ENCODE measurements around the gene TRIM50.
"Not testable (repeated sequence)": the region's sequence is repeated elsewhere in the genome, so short reads cannot be mapped to it uniquely, and the experiment has no call there.

TRIM50 gene

GRCh38 chr7:73327922-73328321 is at the start of gene TRIM50, which contains the start of gene FKBP6:
TSS of gene TRIM50 (minus strand) at chr7:73328082. CDS start at chr7:73324787, 3,295 bp downstream.
TSS of gene FKBP6 (plus strand) at chr7:73328161. CDS start at chr7:73328429, 268 bp downstream.
- DNase-seq, result not testable (repeated sequence)

GRCh38 chr7:73376671-73377412 is 49.0 kb upstream of the TRIM50 start:
- DNase-seq, result no peak

GRCh38 chr7:73376262-73376661 is 48.4 kb upstream of the TRIM50 start:
- DNase-seq, result not testable (repeated sequence)

DNA sequence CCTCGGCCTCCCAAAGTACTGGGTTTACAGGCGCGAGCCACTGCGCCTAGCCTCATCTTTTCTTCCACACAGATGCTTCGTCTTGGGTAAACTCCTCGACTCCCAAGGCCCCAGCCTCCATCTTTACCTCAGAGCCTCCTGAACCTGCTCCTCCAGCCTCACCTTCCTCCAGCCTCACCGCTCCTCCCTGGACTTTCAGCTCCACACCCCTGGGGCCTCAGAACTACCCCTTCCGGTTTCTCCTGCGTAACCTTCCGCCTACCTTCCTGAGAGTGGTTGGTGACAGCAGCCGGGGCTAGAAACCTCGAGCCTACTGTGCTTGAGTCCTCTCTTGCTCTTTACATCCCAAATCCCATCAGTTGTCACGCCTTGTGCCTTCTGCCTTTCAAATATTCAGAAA is 45.9 kb upstream of the TRIM50 start:
- DNase-seq, result no peak

- no peak for DNase-seq
Measured at GRCh38 chr7:73369622-73370021, 41.7 kb upstream of the TRIM50 start.

- no peak for DNase-seq
Measured at GRCh38 chr7:73369009-73369408, 41.1 kb upstream of the TRIM50 start.

GRCh38 chr7:73366990-73367389 is 39.1 kb upstream of the TRIM50 start:
- DNase-seq, result no peak

DNA sequence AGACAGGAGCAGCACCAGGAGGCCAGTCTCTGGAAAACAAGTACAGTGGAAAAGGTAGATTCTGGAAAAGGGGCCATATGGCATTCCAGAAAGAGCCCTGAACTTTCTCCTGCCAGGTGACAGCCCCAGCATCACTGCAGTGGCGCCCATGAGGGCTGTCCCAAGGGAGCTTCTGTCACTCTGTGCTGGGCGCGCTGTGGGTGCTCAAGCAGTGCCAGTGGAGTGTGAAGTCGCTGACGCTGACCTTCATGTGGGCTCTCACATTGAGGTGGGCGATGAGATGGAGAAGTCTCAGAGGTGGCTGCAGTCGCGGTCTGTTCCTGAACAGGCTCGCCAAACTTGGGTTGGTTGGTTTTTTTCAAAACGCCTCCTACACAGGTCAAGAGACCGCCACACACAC is 38.2 kb upstream of the TRIM50 start:
- DNase-seq, result no peak

- DNase-seq, result no peak
Measured at GRCh38 chr7:73364006-73364728, 36.3 kb upstream of the TRIM50 start.

GRCh38 chr7:73363225-73364005 is 35.5 kb upstream of the TRIM50 start:
- DNase-seq, result no peak

- DNase-seq, result not testable (repeated sequence)
Measured at GRCh38 chr7:73360590-73360989, 32.7 kb upstream of the TRIM50 start.

DNA sequence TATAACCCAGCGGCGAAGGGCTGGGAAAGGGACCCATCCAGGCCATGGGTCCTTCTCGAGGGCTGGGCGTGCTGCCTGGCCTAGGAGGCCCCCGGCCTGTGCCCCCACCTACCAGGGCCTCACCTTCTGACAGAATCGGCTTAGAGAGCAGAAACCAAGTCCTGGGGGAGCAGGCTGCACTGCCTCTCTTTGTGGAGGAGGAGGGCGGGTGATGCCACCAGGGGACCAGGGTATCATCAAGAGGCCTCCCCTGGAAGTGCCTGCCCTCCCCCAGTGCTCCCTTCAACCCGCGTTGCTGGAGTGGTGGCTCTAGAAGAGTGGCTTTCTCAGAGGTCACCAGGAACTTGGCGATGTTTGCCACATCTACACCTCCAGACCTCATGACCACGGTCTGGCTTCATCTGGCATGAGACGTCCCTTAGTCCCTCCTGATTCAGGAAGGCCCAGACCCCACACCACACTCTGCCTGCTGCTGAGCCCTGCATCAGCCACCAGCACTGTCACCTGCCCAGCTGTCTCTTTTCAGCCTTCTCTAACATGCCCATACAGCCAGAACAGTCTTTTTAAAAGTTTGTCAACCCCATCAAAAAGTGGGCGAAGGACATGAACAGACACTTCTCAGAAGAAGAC is 32.0 kb upstream of the TRIM50 start:
- DNase-seq, result no peak

GRCh38 chr7:73359306-73359705 is 31.4 kb upstream of the TRIM50 start:
- no peak for DNase-seq

DNA sequence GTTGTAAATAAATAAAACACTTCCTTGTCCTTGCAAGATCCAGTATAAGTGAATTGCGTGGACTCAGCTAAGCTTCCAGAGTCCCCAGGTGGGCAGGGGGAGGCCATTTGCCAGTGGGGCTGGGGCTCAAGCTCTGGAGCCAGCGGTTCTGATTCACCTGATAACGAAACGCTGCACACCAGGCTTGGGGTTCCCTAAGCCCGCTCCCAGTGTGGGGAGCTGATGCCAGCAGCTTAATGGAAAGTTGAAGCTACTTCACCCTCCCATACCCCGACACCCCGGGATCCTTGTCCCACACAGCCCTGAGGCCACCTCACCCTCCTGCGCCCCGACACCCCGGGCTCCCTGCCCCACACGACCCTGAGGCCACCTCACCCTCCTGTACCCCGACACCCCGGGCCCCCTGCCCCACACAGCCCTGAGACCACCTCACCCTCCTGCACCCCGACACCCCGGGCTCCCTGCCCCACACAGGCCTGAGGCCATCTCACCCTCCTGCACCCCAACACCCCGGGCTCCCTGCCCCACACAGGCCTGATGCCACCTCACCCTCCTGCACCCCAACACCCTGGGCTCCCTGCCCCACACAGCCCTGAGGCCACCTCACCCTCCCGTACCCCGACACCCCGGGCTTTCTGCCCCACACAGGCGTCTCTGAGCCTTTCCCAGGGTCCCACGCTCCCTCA is 30.9 kb upstream of the TRIM50 start:
- DNase-seq, result no peak

GRCh38 chr7:73356159-73356558 is 28.3 kb upstream of the TRIM50 start:
- no peak for DNase-seq

GRCh38 chr7:73354821-73355220 is 26.9 kb upstream of the TRIM50 start:
- DNase-seq, result no peak

DNA sequence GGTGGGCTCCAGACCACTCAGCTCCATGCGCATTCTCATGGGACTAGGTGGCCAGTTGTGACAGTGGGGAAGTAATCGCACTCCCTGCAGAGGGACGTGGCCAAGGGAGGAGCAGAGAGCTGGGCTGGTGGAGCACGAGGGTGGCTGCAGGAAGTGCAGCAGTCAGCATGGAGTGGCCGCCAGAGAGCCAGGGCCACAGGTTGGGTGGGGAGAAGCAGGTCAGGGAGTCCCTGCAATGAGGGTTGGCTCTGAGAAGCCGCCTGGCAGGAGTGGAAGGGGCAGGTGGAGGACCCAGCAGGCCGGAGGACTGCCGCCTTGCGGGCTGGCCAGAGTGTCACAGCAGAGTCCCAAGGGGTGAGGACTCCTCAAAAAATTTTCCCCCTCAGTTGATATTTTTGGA is 26.3 kb upstream of the TRIM50 start:
- no peak for DNase-seq

DNA sequence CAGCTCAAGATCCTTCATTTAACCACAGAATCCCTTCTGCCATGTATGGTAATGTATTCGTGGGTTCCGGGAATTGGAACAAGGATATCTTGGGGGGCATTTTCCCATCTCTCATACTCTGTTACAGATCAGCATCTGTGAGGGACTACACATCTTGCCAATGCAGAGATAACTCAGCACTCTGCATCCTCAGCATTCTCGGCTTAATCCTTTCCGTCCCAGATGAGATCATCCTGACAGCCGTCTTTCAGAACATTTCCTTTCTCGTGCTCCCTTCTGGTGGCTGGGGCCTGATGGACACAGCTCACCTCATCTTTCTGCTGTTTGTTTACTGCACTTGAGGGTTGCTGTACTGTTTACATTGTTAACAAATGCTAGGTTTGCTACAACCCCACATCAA is 25.4 kb upstream of the TRIM50 start:
- DNase-seq, result no peak

- DNase-seq, result no peak
Measured at GRCh38 chr7:73352784-73353183, 24.9 kb upstream of the TRIM50 start.

GRCh38 chr7:73351447-73352167 is 23.7 kb upstream of the TRIM50 start:
- no peak for DNase-seq

DNA sequence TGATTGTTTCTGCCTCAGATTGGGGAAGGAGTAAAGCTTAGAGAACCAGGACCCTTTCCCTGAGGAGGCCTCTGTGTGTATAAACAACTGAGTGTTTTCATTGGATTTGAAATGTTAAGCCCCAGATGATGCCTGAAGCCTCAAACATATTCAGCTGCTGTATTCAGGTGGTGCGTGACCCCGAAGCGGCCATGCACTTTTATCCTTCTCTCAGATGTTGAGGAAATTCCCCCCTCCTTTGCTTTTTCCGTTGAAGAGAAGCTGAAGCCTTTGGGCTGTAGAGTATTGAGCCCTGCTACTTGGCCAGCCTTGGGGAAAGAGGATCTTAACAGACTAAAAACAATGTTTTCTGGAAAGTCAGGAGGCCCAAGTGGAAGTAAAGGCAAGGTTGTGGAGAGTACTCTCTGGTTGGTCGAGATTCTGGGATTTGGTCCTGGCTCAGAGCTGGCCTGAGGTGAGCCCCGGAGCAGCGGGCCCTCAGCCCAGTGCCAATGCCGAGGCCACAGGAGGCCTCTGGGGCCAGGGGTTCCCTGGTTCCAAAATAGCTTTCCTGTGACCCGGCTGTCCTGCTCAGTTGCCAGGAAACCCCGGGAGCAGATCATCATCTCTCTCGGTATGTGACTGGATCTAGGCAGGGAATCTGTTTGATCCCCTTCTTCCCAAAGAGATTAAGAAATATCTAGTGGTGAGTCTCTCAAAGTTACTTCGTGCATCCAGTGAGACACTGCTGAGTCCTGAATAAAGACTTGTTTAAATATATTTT is 22.6 kb upstream of the TRIM50 start:
- no peak for DNase-seq

All from activated naive CD4-positive, alpha-beta T cell treated with anti-CD3 and anti-CD28 coated beads, Interleukin-2, amount 50 U/mL, for 16 hours (primary cell).